HepG2 (cell line): ENCODE results near the gene TCAF1. TPM values are rescaled to one million over a fixed set of nuclear protein-coding genes. Genes with fewer than 3 reads are reported as not detected.

Source experiments
- ARID3A ChIP-seq: IDR thresholded peaks from 2 replicates; pipeline ENCODE4 v1.6.1; 2012; ENCODE audit warnings: low read depth, low read length, improper control_type of control experiment
- CREM ChIP-seq, 2 experiments: sonication (generic) in 1 of 2; formaldehyde crosslinking in 1 of 2; IDR thresholded peaks; 2 replicates each; pipeline versions ENCODE4 v1.4.0 to v1.6.1; 2016 to 2020; ENCODE audit warnings: antibody characterized with exemption in 1 of 2, mild to moderate bottlenecking in 1 of 2, missing genetic modification reagents in 1 of 2
- IRF9 ChIP-seq: sonication (generic); formaldehyde crosslinking; IDR thresholded peaks from 2 replicates; pipeline ENCODE4 v1.8.0; 2022; ENCODE audit warnings: missing genetic modification reagents, mild to moderate bottlenecking, borderline replicate concordance
- NR2F6 ChIP-seq, 2 experiments: IDR thresholded peaks; 2 replicates each; pipeline ENCODE4 v1.6.1; 2016; ENCODE audit warnings: antibody characterized with exemption in 1 of 2, mild to moderate bottlenecking in 1 of 2
- RFX5 ChIP-seq: IDR thresholded peaks from 2 replicates; pipeline ENCODE4 v1.6.1; 2011; ENCODE audit warnings: low read depth, low read length, improper control_type of control experiment
- SETDB1 ChIP-seq: sonication (generic); formaldehyde crosslinking; IDR thresholded peaks from 2 replicates; pipeline ENCODE4 v1.5.1; 2020; ENCODE audit warnings: missing genetic modification reagents, mild to moderate bottlenecking, borderline replicate concordance
- SP4 ChIP-seq: sonication (generic); formaldehyde crosslinking; IDR thresholded peaks from 2 replicates; pipeline ENCODE4 v1.8.1; 2023; ENCODE audit warnings: mild to moderate bottlenecking, missing genetic modification reagents
- ZBTB4 ChIP-seq: sonication (generic); formaldehyde crosslinking; IDR thresholded peaks from 2 replicates; pipeline ENCODE4 v1.4.0; 2020; ENCODE audit warnings: missing genetic modification reagents, mild to moderate bottlenecking, borderline replicate concordance
- ZNF17 ChIP-seq: sonication (generic); formaldehyde crosslinking; IDR thresholded peaks from 2 replicates; pipeline ENCODE4 v1.5.0; 2020; ENCODE audit warnings: mild to moderate bottlenecking, missing genetic modification reagents
- ZNF33B ChIP-seq: sonication (generic); formaldehyde crosslinking; IDR thresholded peaks from 2 replicates; pipeline ENCODE4 v1.5.1; 2020; ENCODE audit warnings: mild to moderate bottlenecking, missing genetic modification reagents
- ZNF770 ChIP-seq: sonication (generic); formaldehyde crosslinking; IDR thresholded peaks from 2 replicates; pipeline ENCODE4 v1.5.0; 2020; ENCODE audit warnings: mild to moderate bottlenecking, missing genetic modification reagents
- ZSCAN9 ChIP-seq: IDR thresholded peaks from 2 replicates; pipeline ENCODE4 v1.6.1; 2016; ENCODE audit warnings: borderline replicate concordance
- polyA plus RNA-seq, 8 experiments: library from polyadenylated mRNA; depleted of rRNA in 3 of 8; stranded (reverse) in 7 of 8; unstranded in 1 of 8; fragments of >200 nt; fragmentation: Illumina TruSeq in 4 of 8; extraction: Trizol in 4 of 8; gene quantifications; 2 replicates each; pipeline versions ENCODE4 v1.2.1 to v1.2.3, GENCODE V29; 2011 to 2016; ENCODE audit warnings: low read depth in 4 of 8, missing spikeins in 1 of 8, mixed read lengths in 1 of 8; ENCODE audit not compliant: insufficient read depth in 1 of 8
- total RNA-seq, 5 experiments: library from RNA; depleted of rRNA; stranded (reverse); fragments of >200 nt; fragmentation: Illumina TruSeq; extraction: Trizol; gene quantifications; 2 replicates each; pipeline ENCODE4 v1.2.3, GENCODE V29; 2016; ENCODE audit warnings: low read depth in 1 of 5
- TF ChIP-seq, protein P1 (sequence below): sonication (generic); formaldehyde crosslinking; IDR thresholded peaks from 2 replicates; pipeline ENCODE4 v1.5.0; 2020; ENCODE audit warnings: mild to moderate bottlenecking, missing genetic modification reagents
- TF ChIP-seq, protein P2 (sequence below): sonication (generic); formaldehyde crosslinking; IDR thresholded peaks from 2 replicates; pipeline ENCODE4 v1.5.1; 2020; ENCODE audit warnings: missing genetic modification reagents, mild to moderate bottlenecking, borderline replicate concordance
- TF ChIP-seq, protein P3 (sequence below): sonication (generic); formaldehyde crosslinking; IDR thresholded peaks from 2 replicates; pipeline ENCODE4 v1.4.0; 2020; ENCODE audit warnings: missing genetic modification reagents

TCAF1 gene
- total and polyA plus RNA-seq, 2 of the 13 experiments (the other 11 are each of a cell fraction or from before 2014, with no cell fraction given): 36.2 to 101 TPM

DNA sequence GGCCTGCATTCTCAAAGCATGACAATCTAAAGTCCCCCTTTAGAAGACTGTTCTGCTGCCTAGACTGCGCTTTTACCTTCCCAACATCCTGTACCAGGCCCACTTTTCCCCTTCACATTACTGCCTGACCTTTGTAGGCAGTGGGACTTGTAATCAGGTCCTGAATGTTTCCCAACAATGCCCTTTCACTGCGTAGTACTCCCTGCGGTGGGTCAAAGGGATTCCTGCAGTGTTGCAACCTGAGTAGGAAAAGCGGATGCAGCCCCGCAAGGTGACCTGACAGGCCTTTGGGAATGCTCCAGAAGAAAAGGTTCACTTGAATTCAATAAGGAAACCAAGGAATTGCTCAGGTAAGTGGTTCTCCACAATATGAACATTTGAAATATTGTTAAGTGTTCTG lies 4.9 kb upstream of the TCAF1 start (continued):
- TF ChIP-seq IRF9 (no peak), ZBTB4 (CRISPR knock-in tag) (no peak), SP4 (no peak), ZNF770 (CRISPR knock-in tag) (no peak), ZNF33B (CRISPR knock-in tag) (no peak), NR2F6 (IDR thresholded peaks at IDR 0.05) (peak; percentile 93), NR2F6 (CRISPR knock-in tag; IDR thresholded peaks at IDR 0.05) (peak; percentile 97), CREM (IDR thresholded peaks at IDR 0.05) (peak; percentile 77), CREM (CRISPR knock-in tag; IDR thresholded peaks at IDR 0.05) (no peak), SETDB1 (CRISPR knock-in tag) (no peak), RFX5 (no peak), ZNF17 (CRISPR knock-in tag) (no peak), ARID3A (peak; percentile 75), ZSCAN9 (peak; percentile 70)
- TF ChIP-seq, protein P1, sequence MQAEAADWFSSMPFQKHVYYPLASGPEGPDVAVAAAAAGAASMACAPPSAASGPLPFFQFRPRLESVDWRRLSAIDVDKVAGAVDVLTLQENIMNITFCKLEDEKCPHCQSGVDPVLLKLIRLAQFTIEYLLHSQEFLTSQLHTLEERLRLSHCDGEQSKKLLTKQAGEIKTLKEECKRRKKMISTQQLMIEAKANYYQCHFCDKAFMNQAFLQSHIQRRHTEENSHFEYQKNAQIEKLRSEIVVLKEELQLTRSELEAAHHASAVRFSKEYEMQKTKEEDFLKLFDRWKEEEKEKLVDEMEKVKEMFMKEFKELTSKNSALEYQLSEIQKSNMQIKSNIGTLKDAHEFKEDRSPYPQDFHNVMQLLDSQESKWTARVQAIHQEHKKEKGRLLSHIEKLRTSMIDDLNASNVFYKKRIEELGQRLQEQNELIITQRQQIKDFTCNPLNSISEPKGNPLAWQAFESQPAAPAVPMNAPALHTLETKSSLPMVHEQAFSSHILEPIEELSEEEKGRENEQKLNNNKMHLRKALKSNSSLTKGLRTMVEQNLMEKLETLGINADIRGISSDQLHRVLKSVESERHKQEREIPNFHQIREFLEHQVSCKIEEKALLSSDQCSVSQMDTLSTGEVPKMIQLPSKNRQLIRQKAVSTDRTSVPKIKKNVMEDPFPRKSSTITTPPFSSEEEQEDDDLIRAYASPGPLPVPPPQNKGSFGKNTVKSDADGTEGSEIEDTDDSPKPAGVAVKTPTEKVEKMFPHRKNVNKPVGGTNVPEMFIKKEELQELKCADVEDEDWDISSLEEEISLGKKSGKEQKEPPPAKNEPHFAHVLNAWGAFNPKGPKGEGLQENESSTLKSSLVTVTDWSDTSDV (CRISPR knock-in tag): no peak
- TF ChIP-seq, protein P2, sequence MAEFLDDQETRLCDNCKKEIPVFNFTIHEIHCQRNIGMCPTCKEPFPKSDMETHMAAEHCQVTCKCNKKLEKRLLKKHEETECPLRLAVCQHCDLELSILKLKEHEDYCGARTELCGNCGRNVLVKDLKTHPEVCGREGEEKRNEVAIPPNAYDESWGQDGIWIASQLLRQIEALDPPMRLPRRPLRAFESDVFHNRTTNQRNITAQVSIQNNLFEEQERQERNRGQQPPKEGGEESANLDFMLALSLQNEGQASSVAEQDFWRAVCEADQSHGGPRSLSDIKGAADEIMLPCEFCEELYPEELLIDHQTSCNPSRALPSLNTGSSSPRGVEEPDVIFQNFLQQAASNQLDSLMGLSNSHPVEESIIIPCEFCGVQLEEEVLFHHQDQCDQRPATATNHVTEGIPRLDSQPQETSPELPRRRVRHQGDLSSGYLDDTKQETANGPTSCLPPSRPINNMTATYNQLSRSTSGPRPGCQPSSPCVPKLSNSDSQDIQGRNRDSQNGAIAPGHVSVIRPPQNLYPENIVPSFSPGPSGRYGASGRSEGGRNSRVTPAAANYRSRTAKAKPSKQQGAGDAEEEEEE: no peak
- TF ChIP-seq, protein P3, sequence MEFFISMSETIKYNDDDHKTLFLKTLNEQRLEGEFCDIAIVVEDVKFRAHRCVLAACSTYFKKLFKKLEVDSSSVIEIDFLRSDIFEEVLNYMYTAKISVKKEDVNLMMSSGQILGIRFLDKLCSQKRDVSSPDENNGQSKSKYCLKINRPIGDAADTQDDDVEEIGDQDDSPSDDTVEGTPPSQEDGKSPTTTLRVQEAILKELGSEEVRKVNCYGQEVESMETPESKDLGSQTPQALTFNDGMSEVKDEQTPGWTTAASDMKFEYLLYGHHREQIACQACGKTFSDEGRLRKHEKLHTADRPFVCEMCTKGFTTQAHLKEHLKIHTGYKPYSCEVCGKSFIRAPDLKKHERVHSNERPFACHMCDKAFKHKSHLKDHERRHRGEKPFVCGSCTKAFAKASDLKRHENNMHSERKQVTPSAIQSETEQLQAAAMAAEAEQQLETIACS (CRISPR knock-in tag): no peak
